Germinal center (tissue), 1 donor: Measurements from ENCODE around the gene CORO1C.
"Not testable (repeated sequence)": the region's sequence is repeated elsewhere in the genome, so short reads cannot be mapped to it uniquely, and the experiment has no call there.

Experiments used
- DNase-seq: peaks from one replicate; pipeline ENCODE4 v3.0.0; 2012; ENCODE audit warnings: mixed read lengths, low spot score

Gene CORO1C

GRCh38 chr12:108633534-108634248, 97.6 kb downstream of the CORO1C start, which contains the start of gene SELPLG:
TSS of gene SELPLG (minus strand) at chr12:108633894. CDS start at chr12:108624307, 9,587 bp downstream.
- peak; percentile 91 for DNase-seq

- no peak for DNase-seq
Observed at GRCh38 chr12:108633081-108633533, 98.2 kb downstream of the CORO1C start.

DNA sequence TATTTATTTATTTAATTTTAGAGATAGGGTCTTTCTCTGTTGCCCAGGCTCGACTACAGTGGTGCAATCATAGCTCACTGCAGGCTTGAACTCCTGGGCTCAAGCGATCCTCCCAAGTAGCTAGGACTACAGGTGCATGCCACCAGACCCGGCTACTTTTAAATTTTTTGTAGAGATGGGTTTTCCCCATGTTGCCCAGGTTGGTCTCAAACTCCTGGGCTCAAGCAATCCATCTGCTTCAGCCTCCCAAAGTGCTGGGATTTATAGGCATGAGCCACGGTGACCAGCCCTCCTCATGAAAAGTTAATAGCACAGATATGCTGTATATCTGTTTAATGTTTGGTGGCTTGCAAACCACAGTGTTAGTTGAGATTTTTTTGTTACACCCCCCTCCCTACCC, 100.1 kb downstream of the CORO1C start:
- DNase-seq: not testable (repeated sequence)

GRCh38 chr12:108630481-108631207, 100.7 kb downstream of the CORO1C start:
- no peak for DNase-seq

GRCh38 chr12:108629824-108630476, 101.4 kb downstream of the CORO1C start:
- DNase-seq: no peak

GRCh38 chr12:108629151-108629550, 102.2 kb downstream of the CORO1C start:
- no peak for DNase-seq

- DNase-seq: no peak
Observed at GRCh38 chr12:108627134-108627920, 104.0 kb downstream of the CORO1C start.

DNA sequence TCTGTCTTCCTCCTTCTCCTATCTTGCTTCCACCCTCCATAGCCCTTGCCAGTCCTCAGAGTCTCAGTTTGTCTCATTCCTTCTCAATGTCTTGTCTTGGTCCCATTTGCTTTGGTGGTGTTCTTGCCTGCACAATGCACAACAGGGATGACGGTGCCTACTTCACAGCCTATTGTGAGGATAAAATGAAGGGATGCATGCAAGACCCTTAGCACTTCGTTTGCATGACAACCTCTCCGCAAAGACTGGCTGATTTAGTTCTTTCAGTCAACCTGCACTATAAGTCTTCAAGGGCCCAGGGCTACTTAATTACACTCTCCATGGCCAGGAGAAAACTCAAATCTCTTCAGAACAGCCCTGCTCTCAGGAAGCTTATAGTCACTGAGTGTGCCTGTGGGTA, 106.1 kb downstream of the CORO1C start:
- no peak for DNase-seq

- no peak for DNase-seq
Observed at GRCh38 chr12:108623577-108623976, 107.7 kb downstream of the CORO1C start.

DNA sequence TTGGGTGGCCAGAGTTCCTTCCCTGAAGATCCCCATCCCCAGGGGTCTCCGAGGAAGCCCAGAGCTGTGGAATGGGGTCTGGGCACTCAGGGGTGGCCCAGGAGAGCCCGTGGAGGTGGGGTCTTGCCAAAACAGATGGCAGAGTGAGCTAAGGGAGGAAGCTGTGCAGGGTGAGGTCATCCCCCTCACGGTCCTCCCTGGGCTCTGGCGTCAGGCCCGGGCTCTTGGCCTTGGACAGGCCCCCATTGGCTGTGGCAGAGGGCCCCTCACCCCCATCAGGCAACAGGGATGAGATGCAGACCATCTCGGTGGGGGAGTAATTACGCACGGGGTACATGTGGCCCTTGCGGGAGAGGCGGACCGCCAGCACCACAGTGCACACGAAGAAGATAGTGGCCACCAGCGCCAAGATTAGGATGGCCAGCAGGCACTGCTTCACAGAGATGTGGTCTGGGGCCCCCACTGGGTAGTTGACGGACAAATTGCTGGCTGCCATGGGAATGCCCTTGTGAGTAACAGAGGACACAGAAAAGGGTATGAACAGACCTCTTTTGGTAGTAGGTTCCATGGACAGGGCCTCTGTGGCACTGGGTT, 108.3 kb downstream of the CORO1C start:
- DNase-seq: no peak

DNA sequence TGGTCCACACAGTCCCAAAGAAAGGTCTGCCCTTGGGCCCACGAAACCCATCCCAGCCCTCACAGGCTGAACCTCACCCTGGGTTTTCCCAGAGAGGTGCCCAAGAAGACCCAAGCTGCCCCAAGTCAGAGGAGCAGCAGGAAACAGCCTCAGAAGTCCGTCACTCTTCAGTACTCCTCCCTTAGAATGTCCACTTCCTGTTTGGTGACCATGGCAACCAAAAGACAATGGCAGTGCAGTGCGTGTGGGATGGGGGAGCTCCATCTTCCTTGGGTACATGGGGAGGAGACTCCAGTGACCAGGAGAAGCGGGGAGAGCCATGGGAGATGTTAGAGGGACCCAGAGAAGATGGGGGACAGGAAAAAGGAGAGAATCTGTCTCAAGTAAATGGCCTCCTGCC, 108.9 kb downstream of the CORO1C start:
- no peak for DNase-seq

DNA sequence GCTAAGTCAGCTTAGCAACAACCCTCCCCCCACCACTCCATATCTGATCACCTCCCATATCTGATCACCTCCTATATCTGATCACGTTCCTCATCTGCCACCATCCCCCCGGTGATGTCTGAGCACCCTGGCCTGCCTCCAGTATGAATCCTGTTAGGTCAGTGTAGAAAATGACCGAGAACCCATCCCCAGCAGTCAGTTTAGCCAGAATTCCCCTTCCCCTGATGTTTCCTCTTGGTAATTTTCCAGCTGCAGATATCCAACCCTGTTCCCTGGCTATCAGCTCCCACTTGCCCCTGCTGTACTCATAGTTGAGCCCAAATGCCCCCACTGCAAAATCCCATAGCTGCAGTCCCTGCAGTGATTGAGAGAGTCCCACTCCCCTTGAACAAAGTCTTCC, 110.2 kb downstream of the CORO1C start:
- no peak for DNase-seq

DNA sequence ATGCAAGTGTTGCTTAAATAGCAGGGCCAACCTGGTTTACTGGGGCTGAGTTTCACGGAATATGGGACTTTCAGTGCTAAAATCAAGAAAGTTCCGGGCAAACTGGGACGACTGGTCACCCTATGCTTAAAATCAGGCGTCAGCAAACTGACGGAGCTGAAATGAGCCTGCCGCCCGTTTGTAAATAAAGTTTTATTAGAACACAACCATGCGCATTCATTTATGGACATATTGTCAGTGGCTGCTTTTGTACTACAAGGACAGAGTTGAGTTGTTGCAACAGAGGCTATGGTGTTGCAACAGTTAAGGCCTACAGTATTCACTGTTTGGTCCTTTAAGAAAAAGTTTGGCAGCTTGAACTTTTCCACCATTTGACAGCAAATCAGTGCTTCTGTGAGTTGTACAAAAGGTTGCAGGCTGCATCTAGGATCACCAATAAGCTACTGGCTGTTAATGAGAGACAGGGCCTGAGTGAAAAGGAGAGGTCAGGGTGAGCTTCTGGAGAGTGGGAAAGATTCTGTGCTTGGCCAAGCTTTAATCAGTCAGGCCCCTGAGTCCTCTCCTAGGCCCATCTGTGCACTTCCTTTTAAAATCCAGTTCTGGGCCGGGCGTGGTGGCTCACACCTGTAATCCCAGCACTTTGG, 111.0 kb downstream of the CORO1C start:
- DNase-seq: no peak

- no peak for DNase-seq
Observed at GRCh38 chr12:108619369-108620160, 111.8 kb downstream of the CORO1C start.

- DNase-seq: not testable (repeated sequence)
Observed at GRCh38 chr12:108618953-108619274, 112.4 kb downstream of the CORO1C start.

DNA sequence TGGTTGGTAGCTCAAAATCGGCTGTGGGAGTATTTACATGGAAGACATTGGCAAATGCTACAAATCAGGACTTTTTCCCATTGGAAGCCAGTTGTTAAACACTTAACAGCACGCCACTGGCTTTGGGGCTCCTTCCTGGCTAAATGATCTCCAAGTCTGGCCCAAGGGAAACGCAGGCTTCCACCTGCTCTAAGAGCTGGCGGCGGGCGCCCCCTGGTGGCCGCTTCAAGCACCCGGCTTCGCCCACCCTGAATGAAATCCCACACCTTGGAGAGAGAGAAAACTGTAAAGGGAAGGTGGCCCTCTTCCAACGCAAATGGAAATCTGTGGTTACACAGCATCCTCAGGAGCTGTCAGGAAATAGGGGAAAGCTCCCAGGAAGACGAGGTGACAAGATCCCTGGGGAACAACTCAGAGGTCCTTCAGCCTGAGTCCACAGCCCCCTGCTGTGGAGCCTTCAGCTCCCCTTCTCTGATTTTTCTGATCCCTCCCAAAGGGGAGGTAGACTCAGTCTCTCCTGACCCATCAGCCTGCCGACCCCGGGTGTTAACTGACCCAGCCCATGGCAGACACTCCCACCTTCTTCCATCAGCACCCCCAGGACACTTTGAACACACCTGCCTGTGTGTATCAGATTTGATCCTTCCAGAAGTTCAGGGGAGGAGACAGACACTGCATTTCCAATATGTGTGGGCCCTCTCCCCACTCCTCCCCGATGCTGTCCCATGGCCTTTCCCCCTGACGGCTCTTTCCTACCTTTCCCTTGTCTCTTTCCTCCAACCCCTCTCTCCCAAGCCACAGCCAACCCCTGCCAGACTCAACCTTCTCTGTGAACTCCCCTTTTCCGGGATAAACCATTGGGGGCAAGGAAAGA, 113.0 kb downstream of the CORO1C start:
- DNase-seq: peak; percentile 83

GRCh38 chr12:108616941-108617858, 114.1 kb downstream of the CORO1C start:
- peak; percentile 48 for DNase-seq

DNA sequence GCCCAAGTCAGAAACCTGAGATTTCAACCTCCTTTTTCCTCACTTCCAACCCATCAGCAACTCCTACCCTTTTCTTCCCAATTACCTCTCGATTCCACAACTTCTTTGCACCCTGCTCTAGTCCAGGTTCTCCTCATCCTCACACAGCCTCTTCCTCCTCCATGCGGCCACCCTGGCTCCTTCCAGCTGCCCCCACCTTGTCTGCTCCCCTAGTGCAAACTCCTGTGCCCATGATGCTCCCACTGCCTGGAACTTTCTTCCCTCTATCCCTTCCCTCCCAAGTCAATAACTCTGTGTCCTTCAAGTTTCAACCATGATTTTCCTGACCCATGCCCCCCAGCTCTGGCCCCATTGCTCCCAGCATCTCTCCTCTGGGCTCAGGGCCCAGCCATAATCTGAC, 115.0 kb downstream of the CORO1C start:
- DNase-seq: no peak
